ENCODE measurements around the gene HID1. TPM values are rescaled to one million over a fixed set of nuclear protein-coding genes. Genes with fewer than 3 reads are reported as not detected.

HID1 gene
- total RNA-seq, 5 donors from 2014 or later (not counting 1 experiment from before 2014, with no cell fraction given): 12.7 to 21.0 (median 14.5) TPM

GRCh38 chr17:74992223-74992622, 19.7 kb upstream of the HID1 start:
- Mint-ChIP-seq H3K9me3 (no peaks in the 10 kb centered on the region), H3K4me1 (peaks cover 1 to 6% (median 1%) of the 10 kb centered on the region in 3 donors), H3K27ac (no peak overlapping the region), H3K36me3 (no peaks in the 10 kb centered on the region), H3K27me3 (peaks cover 0 to 4% of the 10 kb centered on the region in 2 donors), H3K4me3 (no peak overlapping the region)
- H3K36me3 ChIP-seq (ENCODE audit: control insufficient read depth in 2 of 2, extremely low read depth in 1 of 2, insufficient read depth in 1 of 2, low read length in 1 of 2): no peaks in the 10 kb centered on the region
- no peak overlapping the region for H3K27ac ChIP-seq (ENCODE audit: low read length)
- ATAC-seq (replicated peaks in 1 of 4): no peak
- no peak for DNase-seq
- no peaks in the 10 kb centered on the region for H3K9me3 ChIP-seq
- peaks cover 2 to 9% of the 10 kb centered on the region in 2 experiments for H3K4me1 ChIP-seq (ENCODE audit: control insufficient read depth in 1 of 2, extremely low read depth in 1 of 2, insufficient read depth in 2 of 2, low read length in 2 of 2)
- CTCF ChIA-PET: interaction anchor here in 1 of 2 donors (1.3 to 1.5 kb wide), 2 partner anchors 19 to 32 kb away, joined by 3 to 4 read pairs; no protein-coding TSS in a partner anchor
- WGBS (ENCODE audit: insufficient coverage): 74% methylated on average over 2 of the region's 2 CpGs
- no peak overlapping the region for H3K4me3 ChIP-seq (ENCODE audit: control insufficient read depth in 1 of 2, extremely low read depth in 1 of 2, low read length in 1 of 2)
- POLR2A ChIA-PET: no interaction called here
- peaks cover 0 to 14% of the 10 kb centered on the region in 2 experiments for H3K27me3 ChIP-seq (replicated peaks in 1 of 2; ENCODE audit: control insufficient read depth in 2 of 2, extremely low read depth in 1 of 2, insufficient read depth in 2 of 2, low read length in 1 of 2)

GRCh38 chr17:74990581-74991105, 18.1 kb upstream of the HID1 start:
- 88% methylated on average over 10 of the region's 10 CpGs for WGBS (ENCODE audit: insufficient coverage)
- Mint-ChIP-seq H3K9me3 (no peaks in the 10 kb centered on the region), H3K27ac (no peak overlapping the region), H3K4me1 (peaks cover 7 to 16% (median 10%) of the 10 kb centered on the region in 3 donors), H3K27me3 (peaks cover 0 to 7% of the 10 kb centered on the region in 2 donors), H3K4me3 (no peak overlapping the region), H3K36me3 (no peaks in the 10 kb centered on the region)
- Histone ChIP-seq H3K9me3 (no peaks in the 10 kb centered on the region), H3K27ac (ENCODE audit: low read length) (no peak overlapping the region), H3K4me1 (ENCODE audit: control insufficient read depth in 1 of 2, extremely low read depth in 1 of 2, insufficient read depth in 2 of 2, low read length in 2 of 2) (peaks cover 6 to 15% of the 10 kb centered on the region in 2 experiments), H3K36me3 (ENCODE audit: control insufficient read depth in 2 of 2, extremely low read depth in 1 of 2, insufficient read depth in 1 of 2, low read length in 1 of 2) (no peaks in the 10 kb centered on the region), H3K4me3 (ENCODE audit: control insufficient read depth in 1 of 2, extremely low read depth in 1 of 2, low read length in 1 of 2) (no peak overlapping the region), H3K27me3 (replicated peaks in 1 of 2; ENCODE audit: control insufficient read depth in 2 of 2, extremely low read depth in 1 of 2, insufficient read depth in 2 of 2, low read length in 1 of 2) (peaks cover 0 to 17% of the 10 kb centered on the region in 2 experiments)
- DNase-seq (no peak), ATAC-seq (replicated peaks in 1 of 4) (no peak)
- POLR2A ChIA-PET: no interaction called here
- CTCF ChIA-PET: interaction anchor here in 1 of 2 donors (0.6 to 1.5 kb wide), 2 partner anchors 21 to 698 kb away, joined by 3 read pairs; no protein-coding TSS in a partner anchor

GRCh38 chr17:74987909-74988711, 15.6 kb upstream of the HID1 start:
- Mint-ChIP-seq H3K4me3 (peak overlapping the region; percentile 71 to 90 (median 75)), H3K4me1 (peaks cover 7 to 16% (median 10%) of the 10 kb centered on the region in 3 donors), H3K9me3 (no peaks in the 10 kb centered on the region), H3K27ac (no peak overlapping the region), H3K36me3 (no peaks in the 10 kb centered on the region), H3K27me3 (peaks cover 0 to 7% of the 10 kb centered on the region in 2 donors)
- DNase-seq: peak in 6 of 35 experiments; percentile 7 to 38 (median 10)
- WGBS (ENCODE audit: insufficient coverage): 4% methylated on average over 70 of the region's 76 CpGs
- peaks cover 6 to 15% of the 10 kb centered on the region in 2 experiments for H3K4me1 ChIP-seq (ENCODE audit: control insufficient read depth in 1 of 2, extremely low read depth in 1 of 2, insufficient read depth in 2 of 2, low read length in 2 of 2)
- peak overlapping the region; percentile 35 to 62 for H3K4me3 ChIP-seq (ENCODE audit: control insufficient read depth in 1 of 2, extremely low read depth in 1 of 2, low read length in 1 of 2)
- H3K36me3 ChIP-seq (ENCODE audit: control insufficient read depth in 2 of 2, extremely low read depth in 1 of 2, insufficient read depth in 1 of 2, low read length in 1 of 2): no peaks in the 10 kb centered on the region
- H3K27ac ChIP-seq (ENCODE audit: low read length): no peak overlapping the region
- ChIA-PET POLR2A (interaction anchor here in 1 of 2 donors (0.6 kb wide), 1 partner anchor 192 kb away, joined by 3 read pairs; no protein-coding TSS in a partner anchor), CTCF (interaction anchor here (1.0 to 3.0 kb wide), 5 partner anchors 16 to 184 kb away, joined by 3 to 17 read pairs (median 6); partner anchors contain the start of genes HID1 (in 1 of the 2) and MRPL58 (in 1 of the 2))
- ATAC-seq (replicated peaks in 1 of 4): peak; percentile 44 to 65 (median 61)
- H3K27me3 ChIP-seq (replicated peaks in 1 of 2; ENCODE audit: control insufficient read depth in 2 of 2, extremely low read depth in 1 of 2, insufficient read depth in 2 of 2, low read length in 1 of 2): peaks cover 0 to 17% of the 10 kb centered on the region in 2 experiments
- H3K9me3 ChIP-seq: no peaks in the 10 kb centered on the region

- Mint-ChIP-seq H3K27ac (peak within 1 kb of the TSS in 1 of 2 donors; percentile 23), H3K4me3 (peak within 1 kb of the TSS; percentile 78 to 90 (median 85)), H3K27me3 (peaks cover 0 to 7% of the 10 kb centered on the region in 2 donors), H3K9me3 (no peaks in the 10 kb centered on the region), H3K36me3 (no peaks in the 10 kb centered on the region), H3K4me1 (peaks cover 7 to 16% (median 10%) of the 10 kb centered on the region in 3 donors)
- Histone ChIP-seq H3K36me3 (ENCODE audit: control insufficient read depth in 2 of 2, extremely low read depth in 1 of 2, insufficient read depth in 1 of 2, low read length in 1 of 2) (no peaks in the 10 kb centered on the region), H3K27me3 (replicated peaks in 1 of 2; ENCODE audit: control insufficient read depth in 2 of 2, extremely low read depth in 1 of 2, insufficient read depth in 2 of 2, low read length in 1 of 2) (peaks cover 0 to 17% of the 10 kb centered on the region in 2 experiments), H3K27ac (ENCODE audit: low read length) (no peak within 1 kb of the TSS), H3K4me1 (ENCODE audit: control insufficient read depth in 1 of 2, extremely low read depth in 1 of 2, insufficient read depth in 2 of 2, low read length in 2 of 2) (peaks cover 6 to 18% of the 10 kb centered on the region in 2 experiments), H3K9me3 (no peaks in the 10 kb centered on the region), H3K4me3 (ENCODE audit: control insufficient read depth in 1 of 2, extremely low read depth in 1 of 2, low read length in 1 of 2) (peak within 1 kb of the TSS; percentile 35 to 62)
- ATAC-seq (replicated peaks in 1 of 4) (peak; percentile 95 to 97 (median 96)), DNase-seq (peak; percentile 80 to 96 (median 89))
- WGBS (ENCODE audit: insufficient coverage): under 1% methylated on average over 51 of the region's 51 CpGs
- POLR2A ChIA-PET: interaction anchor here in 1 of 2 donors (0.6 kb wide), 1 partner anchor 193 kb away, joined by 3 read pairs; no protein-coding TSS in a partner anchor
- CTCF ChIA-PET: interaction anchor here in 1 of 2 donors (1.0 to 3.0 kb wide), 4 partner anchors 15 to 29 kb away, joined by 3 to 17 read pairs (median 7); partner anchors contain the start of genes HID1 and MRPL58
Observed at GRCh38 chr17:74987418-74987908, 14.9 kb upstream of the HID1 start, which contains the start of gene CDR2L. Gene CDR2L (plus strand): TSS chr17:74987632. CDS start chr17:74988044, 412 bp downstream.

GRCh38 chr17:74986206-74986576, 13.6 kb upstream of the HID1 start:
- peaks cover 15 to 24% (median 18%) of the 10 kb centered on the region in 3 donors for H3K4me1 Mint-ChIP-seq
- DNase-seq (no peak), ATAC-seq (replicated peaks in 1 of 4) (no peak)
- H3K4me3 Mint-ChIP-seq: no peak overlapping the region
- H3K4me3 ChIP-seq (ENCODE audit: control insufficient read depth in 1 of 2, extremely low read depth in 1 of 2, low read length in 1 of 2): no peak overlapping the region
- no peaks in the 10 kb centered on the region for H3K36me3 ChIP-seq (ENCODE audit: control insufficient read depth in 2 of 2, extremely low read depth in 1 of 2, insufficient read depth in 1 of 2, low read length in 1 of 2)
- peaks cover 0 to 5% of the 10 kb centered on the region in 2 donors for H3K27me3 Mint-ChIP-seq
- H3K36me3 Mint-ChIP-seq: no peaks in the 10 kb centered on the region
- WGBS (ENCODE audit: insufficient coverage): no CpG with 5 or more reads among the region's 3 CpGs
- no peak overlapping the region for H3K27ac ChIP-seq (ENCODE audit: low read length)
- ChIA-PET CTCF (no interaction called here), POLR2A (no interaction called here)
- peaks cover 12 to 29% of the 10 kb centered on the region in 2 experiments for H3K4me1 ChIP-seq (ENCODE audit: control insufficient read depth in 1 of 2, extremely low read depth in 1 of 2, insufficient read depth in 2 of 2, low read length in 2 of 2)
- H3K27ac Mint-ChIP-seq: no peak overlapping the region
- no peaks in the 10 kb centered on the region for H3K9me3 Mint-ChIP-seq
- peaks cover 0 to 17% of the 10 kb centered on the region in 2 experiments for H3K27me3 ChIP-seq (replicated peaks in 1 of 2; ENCODE audit: control insufficient read depth in 2 of 2, extremely low read depth in 1 of 2, insufficient read depth in 2 of 2, low read length in 1 of 2)
- H3K9me3 ChIP-seq: no peaks in the 10 kb centered on the region
